ENCODE results near the gene TM9SF1.

Gene TM9SF1

DNA sequence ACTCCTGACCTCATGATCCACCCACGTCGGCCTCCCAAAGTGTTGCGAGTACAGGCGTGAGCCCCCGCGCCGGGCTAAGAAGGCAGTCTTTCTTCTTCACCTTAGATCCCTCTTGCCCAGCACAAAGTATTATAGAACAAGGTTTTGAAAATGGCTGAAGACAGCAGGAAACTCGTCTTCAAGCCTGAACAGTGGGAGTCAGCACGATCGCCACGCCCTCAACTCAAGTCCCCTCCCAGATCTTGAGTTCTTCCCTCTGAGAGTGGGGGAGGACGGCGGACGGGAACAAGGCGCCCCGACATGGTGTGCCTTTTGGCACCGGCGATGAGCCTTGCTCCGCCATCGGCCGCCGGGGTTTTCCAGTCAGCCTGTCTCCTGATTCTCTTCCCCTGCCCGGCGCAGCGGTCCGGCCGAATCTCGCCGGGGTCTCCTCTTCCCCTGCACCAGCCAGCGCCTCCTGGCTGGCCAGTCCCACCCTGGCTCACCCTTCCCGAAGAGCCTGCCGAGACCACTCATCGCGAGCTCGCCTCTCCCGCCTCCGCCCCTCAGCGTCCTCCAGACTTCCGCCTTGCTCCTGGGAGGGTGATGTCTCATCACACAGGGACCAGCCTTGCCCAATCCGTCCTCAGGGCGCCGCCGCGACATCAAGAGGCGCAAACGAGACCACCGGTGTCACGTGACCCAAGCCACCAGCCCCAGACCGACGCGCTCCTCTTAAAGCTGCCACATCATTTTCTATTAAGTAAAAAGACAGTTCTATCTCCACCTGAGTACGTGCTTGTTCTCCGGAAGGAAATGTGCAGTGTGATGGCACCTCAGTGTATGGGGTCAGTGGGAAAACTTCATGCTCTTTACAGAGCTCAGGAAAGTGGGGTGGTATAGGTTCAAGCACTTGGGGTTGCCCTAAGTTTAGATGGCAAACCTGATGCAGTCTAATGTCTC lies 18.0 kb upstream of the TM9SF1 start, which contains the start of gene CHMP4A:
Gene CHMP4A (minus strand): TSS at position 565 of the 942 bp plus-strand sequence. CDS start 49 bp downstream, at position 516.
- H2BK120ac ChIP-seq (ENCODE audit: low read depth, low read length): peak within 1 kb of the TSS; percentile 78
- peak within 1 kb of the TSS; percentile 96 for H3K9ac ChIP-seq (ENCODE audit: low read length)
- peak within 1 kb of the TSS; percentile 86 to 88 for H3K4me3 ChIP-seq (ENCODE audit: insufficient read depth in 1 of 2, low read depth in 1 of 2, low read length in 2 of 2)
- H2BK12ac ChIP-seq (ENCODE audit: low read length in 2 of 2): no peak within 1 kb of the TSS
- H3K79me1 ChIP-seq (replicated peaks; ENCODE audit: low read length, poor library complexity, severe bottlenecking): peaks cover 23% of the 10 kb centered on the region
- no peaks in the 10 kb centered on the region for H3K9me3 ChIP-seq (ENCODE audit: control insufficient read depth, low read length)
- DNase-seq: peak; percentile 99
- no peak within 1 kb of the TSS for H3K14ac ChIP-seq (ENCODE audit: low read length in 2 of 2)
- H2AK5ac ChIP-seq (ENCODE audit: low read length, severe bottlenecking): peak within 1 kb of the TSS; percentile 63
- H4K8ac ChIP-seq (ENCODE audit: low read length): peak within 1 kb of the TSS; percentile 97
- under 1% methylated on average over 42 of the region's 53 CpGs for WGBS
- peak within 1 kb of the TSS; percentile 47 for H2AFZ ChIP-seq (ENCODE audit: low read depth, low read length)
- H3K4ac ChIP-seq (ENCODE audit: low read depth in 1 of 2, low read length in 2 of 2): peak within 1 kb of the TSS; percentile 81 to 87
- no peaks in the 10 kb centered on the region for H3K27me3 ChIP-seq (ENCODE audit: control insufficient read depth in 1 of 2, insufficient read depth in 1 of 2, low read length in 2 of 2)
- H3K27ac ChIP-seq (ENCODE audit: low read length, poor library complexity, severe bottlenecking): peak within 1 kb of the TSS; percentile 97
- peak within 1 kb of the TSS in 1 of 2 experiments; percentile 26 for H3K23ac ChIP-seq (ENCODE audit: low read length in 2 of 2)
- peak within 1 kb of the TSS; percentile 59 for H3K4me2 ChIP-seq (ENCODE audit: low read length, poor library complexity, severe bottlenecking)
- H3K4me1 ChIP-seq (ENCODE audit: control insufficient read depth, insufficient read depth, low read depth, low read length): peaks cover 15% of the 10 kb centered on the region
- H3K36me3 ChIP-seq (ENCODE audit: control insufficient read depth in 1 of 2, insufficient read depth in 2 of 2, low read depth in 1 of 2, low read length in 2 of 2): peaks cover 26 to 62% of the 10 kb centered on the region in 2 experiments
- peak within 1 kb of the TSS; percentile 76 for H2BK5ac ChIP-seq (ENCODE audit: low read depth, low read length, poor library complexity, severe bottlenecking)
- H3K18ac ChIP-seq (ENCODE audit: low read depth in 1 of 2, low read length in 2 of 2): peak within 1 kb of the TSS; percentile 93 to 99
- peak within 1 kb of the TSS; percentile 95 for H4K91ac ChIP-seq (ENCODE audit: low read length)
- peak within 1 kb of the TSS; percentile 56 for H2BK15ac ChIP-seq (ENCODE audit: low read depth, poor library complexity, severe bottlenecking)

GRCh38 chr14:24211311-24211710 lies 16.1 kb upstream of the TM9SF1 start:
- H2AFZ ChIP-seq (ENCODE audit: low read depth, low read length): no peak overlapping the region
- no peaks in the 10 kb centered on the region for H3K27me3 ChIP-seq (ENCODE audit: control insufficient read depth in 1 of 2, insufficient read depth in 1 of 2, low read length in 2 of 2)
- 98% methylated on average over 6 of the region's 6 CpGs for WGBS
- H3K4me2 ChIP-seq (ENCODE audit: low read length, poor library complexity, severe bottlenecking): peak overlapping the region; percentile 25
- no peak for DNase-seq
- no peak overlapping the region for H2BK5ac ChIP-seq (ENCODE audit: low read depth, low read length, poor library complexity, severe bottlenecking)
- no peak overlapping the region for H3K4ac ChIP-seq (ENCODE audit: low read depth in 1 of 2, low read length in 2 of 2)
- H4K91ac ChIP-seq (ENCODE audit: low read length): no peak overlapping the region
- H2BK15ac ChIP-seq (ENCODE audit: low read depth, poor library complexity, severe bottlenecking): no peak overlapping the region
- no peak overlapping the region for H3K14ac ChIP-seq (ENCODE audit: low read length in 2 of 2)
- H3K27ac ChIP-seq (ENCODE audit: low read length, poor library complexity, severe bottlenecking): no peak overlapping the region
- H3K23ac ChIP-seq (ENCODE audit: low read length in 2 of 2): no peak overlapping the region
- H3K4me1 ChIP-seq (ENCODE audit: control insufficient read depth, insufficient read depth, low read depth, low read length): peaks cover 15% of the 10 kb centered on the region
- H3K9me3 ChIP-seq (ENCODE audit: control insufficient read depth, low read length): no peaks in the 10 kb centered on the region
- H2BK120ac ChIP-seq (ENCODE audit: low read depth, low read length): no peak overlapping the region
- no peak overlapping the region for H3K4me3 ChIP-seq (ENCODE audit: insufficient read depth in 1 of 2, low read depth in 1 of 2, low read length in 2 of 2)
- H2AK5ac ChIP-seq (ENCODE audit: low read length, severe bottlenecking): no peak overlapping the region
- H3K79me1 ChIP-seq (replicated peaks; ENCODE audit: low read length, poor library complexity, severe bottlenecking): peaks cover 29% of the 10 kb centered on the region
- H2BK12ac ChIP-seq (ENCODE audit: low read length in 2 of 2): no peak overlapping the region
- no peak overlapping the region for H3K18ac ChIP-seq (ENCODE audit: low read depth in 1 of 2, low read length in 2 of 2)
- peaks cover 35 to 63% of the 10 kb centered on the region in 2 experiments for H3K36me3 ChIP-seq (ENCODE audit: control insufficient read depth in 1 of 2, insufficient read depth in 2 of 2, low read depth in 1 of 2, low read length in 2 of 2)
- no peak overlapping the region for H4K8ac ChIP-seq (ENCODE audit: low read length)
- H3K9ac ChIP-seq (ENCODE audit: low read length): no peak overlapping the region

- no peak overlapping the region for H3K14ac ChIP-seq (ENCODE audit: low read length in 2 of 2)
- no peak overlapping the region for H2BK12ac ChIP-seq (ENCODE audit: low read length in 2 of 2)
- no peak overlapping the region for H2AK5ac ChIP-seq (ENCODE audit: low read length, severe bottlenecking)
- no peak overlapping the region for H3K27ac ChIP-seq (ENCODE audit: low read length, poor library complexity, severe bottlenecking)
- H3K9me3 ChIP-seq (ENCODE audit: control insufficient read depth, low read length): no peaks in the 10 kb centered on the region
- no peak overlapping the region for H3K4me3 ChIP-seq (ENCODE audit: insufficient read depth in 1 of 2, low read depth in 1 of 2, low read length in 2 of 2)
- peaks cover 45 to 81% of the 10 kb centered on the region in 2 experiments for H3K36me3 ChIP-seq (ENCODE audit: control insufficient read depth in 1 of 2, insufficient read depth in 2 of 2, low read depth in 1 of 2, low read length in 2 of 2)
- no peak overlapping the region for H3K4me2 ChIP-seq (ENCODE audit: low read length, poor library complexity, severe bottlenecking)
- H3K4me1 ChIP-seq (ENCODE audit: control insufficient read depth, insufficient read depth, low read depth, low read length): peaks cover 6% of the 10 kb centered on the region
- no peak overlapping the region for H2BK120ac ChIP-seq (ENCODE audit: low read depth, low read length)
- no peak overlapping the region for H3K4ac ChIP-seq (ENCODE audit: low read depth in 1 of 2, low read length in 2 of 2)
- no peak overlapping the region for H4K8ac ChIP-seq (ENCODE audit: low read length)
- 100% methylated on average over 2 of the region's 2 CpGs for WGBS
- H4K91ac ChIP-seq (ENCODE audit: low read length): no peak overlapping the region
- H3K18ac ChIP-seq (ENCODE audit: low read depth in 1 of 2, low read length in 2 of 2): no peak overlapping the region
- peaks cover 37% of the 10 kb centered on the region for H3K79me1 ChIP-seq (replicated peaks; ENCODE audit: low read length, poor library complexity, severe bottlenecking)
- no peak overlapping the region for H3K23ac ChIP-seq (ENCODE audit: low read length in 2 of 2)
- no peak overlapping the region for H3K9ac ChIP-seq (ENCODE audit: low read length)
- no peak overlapping the region for H2AFZ ChIP-seq (ENCODE audit: low read depth, low read length)
- no peak overlapping the region for H2BK15ac ChIP-seq (ENCODE audit: low read depth, poor library complexity, severe bottlenecking)
- no peaks in the 10 kb centered on the region for H3K27me3 ChIP-seq (ENCODE audit: control insufficient read depth in 1 of 2, insufficient read depth in 1 of 2, low read length in 2 of 2)
- no peak for DNase-seq
- H2BK5ac ChIP-seq (ENCODE audit: low read depth, low read length, poor library complexity, severe bottlenecking): no peak overlapping the region
Measured at GRCh38 chr14:24207625-24208024, 12.4 kb upstream of the TM9SF1 start.

DNA sequence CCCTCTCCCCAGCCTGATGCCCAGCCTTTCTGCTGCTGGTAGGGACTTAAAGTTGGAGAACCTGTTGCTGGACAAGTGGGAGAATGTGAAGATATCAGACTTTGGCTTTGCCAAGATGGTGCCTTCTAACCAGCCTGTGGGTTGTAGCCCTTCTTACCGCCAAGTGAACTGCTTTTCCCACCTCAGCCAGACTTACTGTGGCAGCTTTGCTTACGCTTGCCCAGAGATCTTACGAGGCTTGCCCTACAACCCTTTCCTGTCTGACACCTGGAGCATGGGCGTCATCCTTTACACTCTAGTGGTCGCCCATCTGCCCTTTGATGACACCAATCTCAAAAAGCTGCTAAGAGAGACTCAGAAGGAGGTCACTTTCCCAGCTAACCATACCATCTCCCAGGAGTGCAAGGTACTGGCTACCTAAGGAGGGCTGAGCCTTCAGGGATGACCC lies 11.9 kb upstream of the TM9SF1 start:
- Histone ChIP-seq H2BK12ac (ENCODE audit: low read length in 2 of 2) (no peak overlapping the region), H3K9ac (ENCODE audit: low read length) (no peak overlapping the region), H3K27me3 (ENCODE audit: control insufficient read depth in 1 of 2, insufficient read depth in 1 of 2, low read length in 2 of 2) (no peaks in the 10 kb centered on the region), H2BK15ac (ENCODE audit: low read depth, poor library complexity, severe bottlenecking) (no peak overlapping the region), H3K4ac (ENCODE audit: low read depth in 1 of 2, low read length in 2 of 2) (no peak overlapping the region), H4K8ac (ENCODE audit: low read length) (no peak overlapping the region), H3K14ac (ENCODE audit: low read length in 2 of 2) (no peak overlapping the region), H3K79me1 (replicated peaks; ENCODE audit: low read length, poor library complexity, severe bottlenecking) (peaks cover 37% of the 10 kb centered on the region), H3K4me3 (ENCODE audit: insufficient read depth in 1 of 2, low read depth in 1 of 2, low read length in 2 of 2) (no peak overlapping the region), H3K23ac (ENCODE audit: low read length in 2 of 2) (no peak overlapping the region), H3K18ac (ENCODE audit: low read depth in 1 of 2, low read length in 2 of 2) (no peak overlapping the region), H3K9me3 (ENCODE audit: control insufficient read depth, low read length) (no peaks in the 10 kb centered on the region), H2BK5ac (ENCODE audit: low read depth, low read length, poor library complexity, severe bottlenecking) (no peak overlapping the region), H2AFZ (ENCODE audit: low read depth, low read length) (no peak overlapping the region), H4K91ac (ENCODE audit: low read length) (no peak overlapping the region), H3K36me3 (ENCODE audit: control insufficient read depth in 1 of 2, insufficient read depth in 2 of 2, low read depth in 1 of 2, low read length in 2 of 2) (peaks cover 45 to 82% of the 10 kb centered on the region in 2 experiments), H2BK120ac (ENCODE audit: low read depth, low read length) (no peak overlapping the region), H3K4me2 (ENCODE audit: low read length, poor library complexity, severe bottlenecking) (no peak overlapping the region), H2AK5ac (ENCODE audit: low read length, severe bottlenecking) (no peak overlapping the region), H3K27ac (ENCODE audit: low read length, poor library complexity, severe bottlenecking) (no peak overlapping the region), H3K4me1 (ENCODE audit: control insufficient read depth, insufficient read depth, low read depth, low read length) (peaks cover 3% of the 10 kb centered on the region)
- DNase-seq: no peak
- over 99% methylated on average over 5 of the region's 5 CpGs for WGBS

All from mesenchymal stem cell (in vitro differentiated cells and primary cell).